A549 (cell line): ENCODE data around the gene MTO1. TPM values are rescaled to one million over a fixed set of nuclear protein-coding genes. Genes with fewer than 3 reads are reported as not detected.

Source experiments
- polyA plus RNA-seq, 4 experiments: library from polyadenylated mRNA; depleted of rRNA in 3 of 4; stranded (reverse); fragments of >200 nt; fragmentation: RNase III in 1 of 4; extraction: RNeasy Plus Mini Kit Qiagen cat#74134 plus additional on column Dnase treatment in 1 of 4; gene quantifications; 2 replicates in 3 of 4; 3 replicates in 1 of 4; pipeline ENCODE4 v1.2.3, GENCODE V29; 2011 to 2017
- small RNA-seq, 6 experiments: library from RNA; depleted of rRNA; stranded (forward); fragments of <200 nt; gene quantifications; one replicate each; pipeline ENCODE3, GENCODE V24; 2012

The MTO1 gene
- polyA plus RNA-seq, 2 of the 4 experiments (the other 2 are of a cell fraction): 12.8 to 19.9 TPM

Small RNA genes lying within 50 kb of the gene (small RNA-seq; reads per million reads assigned to genes)
- gene AL603910.2: 0 reads per million in 6 experiments
- 0 reads per million in 6 experiments for gene RN7SL827P
- 0 reads per million in 6 experiments for gene RNU6-975P

Other genes with a start within 250 kb of the MTO1 start
- gene KHDC1L, start 236.2 kb upstream of the MTO1 start, polyA plus RNA-seq (2011; rRNA removed): 0.49 and 0.93 TPM in 2 replicates
- 0.31 TPM in 1 of 3 replicates, not detected in the others for gene KHDC1L, start 236.2 kb upstream of the MTO1 start, polyA plus RNA-seq (2017; fragmentation: RNase III; extraction: RNeasy Plus Mini Kit Qiagen cat#74134 plus additional on column Dnase treatment)
- gene KHDC1, start 198.5 kb upstream of the MTO1 start, polyA plus RNA-seq (2011; rRNA removed): 5.2 and 6.4 TPM in 2 replicates
- 4.5 to 4.7 TPM (median 4.5 TPM) in 3 replicates for gene KHDC1, start 198.5 kb upstream of the MTO1 start, polyA plus RNA-seq (2017; fragmentation: RNase III; extraction: RNeasy Plus Mini Kit Qiagen cat#74134 plus additional on column Dnase treatment)
- gene DPPA5, start 107.5 kb upstream of the MTO1 start, polyA plus RNA-seq (2011; rRNA removed): not detected in 2 replicates
- not detected in 3 replicates for gene DPPA5, start 107.5 kb upstream of the MTO1 start, polyA plus RNA-seq (2017; fragmentation: RNase III; extraction: RNeasy Plus Mini Kit Qiagen cat#74134 plus additional on column Dnase treatment)
- gene KHDC3L, start 99.1 kb upstream of the MTO1 start, polyA plus RNA-seq (2011; rRNA removed): not detected in 2 replicates
- gene KHDC3L, start 99.1 kb upstream of the MTO1 start, polyA plus RNA-seq (2017; fragmentation: RNase III; extraction: RNeasy Plus Mini Kit Qiagen cat#74134 plus additional on column Dnase treatment): not detected in 3 replicates
- gene OOEP, start 91.8 kb upstream of the MTO1 start, polyA plus RNA-seq (2011; rRNA removed): not detected in 2 replicates
- gene OOEP, start 91.8 kb upstream of the MTO1 start, polyA plus RNA-seq (2017; fragmentation: RNase III; extraction: RNeasy Plus Mini Kit Qiagen cat#74134 plus additional on column Dnase treatment): not detected in 3 replicates
- not detected in 2 replicates for gene DDX43, start 66.9 kb upstream of the MTO1 start, polyA plus RNA-seq (2011; rRNA removed)
- not detected in 3 replicates for gene DDX43, start 66.9 kb upstream of the MTO1 start, polyA plus RNA-seq (2017; fragmentation: RNase III; extraction: RNeasy Plus Mini Kit Qiagen cat#74134 plus additional on column Dnase treatment)
- gene CGAS, start 9.4 kb upstream of the MTO1 start, polyA plus RNA-seq (2011; rRNA removed): 4.6 and 7.2 TPM in 2 replicates
- 4.7 to 4.9 TPM (median 4.9 TPM) in 3 replicates for gene CGAS, start 9.4 kb upstream of the MTO1 start, polyA plus RNA-seq (2017; fragmentation: RNase III; extraction: RNeasy Plus Mini Kit Qiagen cat#74134 plus additional on column Dnase treatment)
- gene EEF1A1, start 59.3 kb downstream of the MTO1 start, polyA plus RNA-seq (2011; rRNA removed): 9,755 and 11,157 TPM in 2 replicates
- gene EEF1A1, start 59.3 kb downstream of the MTO1 start, polyA plus RNA-seq (2017; fragmentation: RNase III; extraction: RNeasy Plus Mini Kit Qiagen cat#74134 plus additional on column Dnase treatment): 5,475 to 5,777 TPM (median 5,660 TPM) in 3 replicates
- gene SLC17A5, start 192.3 kb downstream of the MTO1 start, polyA plus RNA-seq (2011; rRNA removed): 9.6 and 10.0 TPM in 2 replicates
- gene SLC17A5, start 192.3 kb downstream of the MTO1 start, polyA plus RNA-seq (2017; fragmentation: RNase III; extraction: RNeasy Plus Mini Kit Qiagen cat#74134 plus additional on column Dnase treatment): 7.0 to 10.6 TPM (median 7.8 TPM) in 3 replicates
- 47.1 and 56.7 TPM in 2 replicates for gene CD109, start 234.5 kb downstream of the MTO1 start, polyA plus RNA-seq (2011; rRNA removed)
- 17.3 to 18.3 TPM (median 17.8 TPM) in 3 replicates for gene CD109, start 234.5 kb downstream of the MTO1 start, polyA plus RNA-seq (2017; fragmentation: RNase III; extraction: RNeasy Plus Mini Kit Qiagen cat#74134 plus additional on column Dnase treatment)